Stimulated activated CD8-positive, alpha-beta memory T cell treated with anti-CD3 and anti-CD28 coated beads, Interleukin-12 subunit alpha, Interleukin-12 subunit beta, amount 100 ng/mL, for 1 hour (primary cell): Measurements from ENCODE around the gene PHF10.
"Not testable (repeated sequence)": the region's sequence is repeated elsewhere in the genome, so short reads cannot be mapped to it uniquely, and the experiment has no call there.

ENCODE experiments used
- DNase-seq: peaks from one replicate; pipeline ENCODE4 v3.0.0-alpha.2; 2020; ENCODE audit warnings: low read depth

PHF10 gene

GRCh38 chr6:169723200-169723909 lies 945 bp downstream of the PHF10 start:
- peak; percentile 39 for DNase-seq

- DNase-seq: no peak
Observed at GRCh38 chr6:169722362-169723199, 1.7 kb downstream of the PHF10 start.

GRCh38 chr6:169720207-169720855 lies 4.0 kb downstream of the PHF10 start:
- DNase-seq: no peak

DNA sequence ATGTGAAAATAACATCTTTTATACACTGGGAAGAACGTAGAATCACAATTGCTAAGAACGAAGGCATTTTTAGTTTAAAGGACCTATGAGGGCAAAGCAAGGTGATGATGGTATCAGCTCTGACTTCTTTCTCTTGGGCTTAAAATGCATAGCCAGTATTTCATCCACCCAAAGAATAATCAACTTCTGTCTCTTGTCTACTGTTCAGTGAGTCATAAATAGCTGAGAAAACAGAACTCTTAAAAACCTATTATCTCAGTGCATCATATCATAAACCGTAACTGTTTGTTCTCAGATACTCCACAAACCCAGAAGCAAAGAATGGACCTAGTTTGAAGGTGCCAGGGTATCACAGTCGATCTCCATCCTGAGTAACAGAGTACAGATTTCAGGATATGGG lies 5.2 kb downstream of the PHF10 start:
- no peak for DNase-seq

DNA sequence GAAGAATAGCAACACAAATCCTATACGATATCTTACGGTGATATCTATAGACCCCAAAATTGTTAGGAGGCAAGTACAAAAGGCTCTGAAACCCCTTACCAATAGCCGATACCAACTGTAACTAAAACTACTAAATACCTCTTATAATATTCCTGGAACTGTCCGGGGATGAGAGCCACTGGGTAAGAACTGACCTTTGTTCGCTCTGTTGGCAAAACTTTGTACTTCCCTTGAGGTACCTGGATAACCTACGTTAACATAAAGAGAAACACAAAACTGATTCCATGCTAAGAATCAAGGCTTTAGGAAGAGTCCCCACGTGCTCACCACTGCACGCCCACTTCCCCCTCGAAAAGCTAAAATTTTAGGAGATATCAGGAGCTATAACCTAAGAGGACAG lies 9.7 kb downstream of the PHF10 start:
- DNase-seq: no peak

- DNase-seq: no peak
Observed at GRCh38 chr6:169714178-169714577, 10.1 kb downstream of the PHF10 start.

- no peak for DNase-seq
Observed at GRCh38 chr6:169710009-169710408, 14.3 kb downstream of the PHF10 start.

GRCh38 chr6:169709293-169709692 lies 15.0 kb downstream of the PHF10 start:
- no peak for DNase-seq

DNA sequence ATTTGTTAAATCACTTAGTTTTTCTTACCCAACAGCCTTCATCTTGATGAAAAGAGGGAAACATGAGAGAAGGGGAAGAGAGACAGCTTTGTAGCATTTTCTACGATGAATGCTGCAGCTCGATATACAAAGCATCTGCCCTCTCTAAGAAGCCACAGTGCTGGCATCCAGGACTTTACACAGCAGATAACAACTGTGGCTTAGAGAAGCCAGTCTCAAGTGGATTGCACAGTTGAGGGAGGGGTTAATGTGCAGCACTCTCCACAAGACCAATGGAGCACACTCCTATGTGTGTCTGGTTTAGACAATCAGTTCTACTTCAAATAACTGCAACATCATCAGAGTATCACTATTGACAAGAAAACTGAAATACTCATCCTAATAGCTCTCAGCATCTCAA lies 16.5 kb downstream of the PHF10 start:
- DNase-seq: no peak

- DNase-seq: no peak
Observed at GRCh38 chr6:169702840-169703246, 21.5 kb downstream of the PHF10 start.

DNA sequence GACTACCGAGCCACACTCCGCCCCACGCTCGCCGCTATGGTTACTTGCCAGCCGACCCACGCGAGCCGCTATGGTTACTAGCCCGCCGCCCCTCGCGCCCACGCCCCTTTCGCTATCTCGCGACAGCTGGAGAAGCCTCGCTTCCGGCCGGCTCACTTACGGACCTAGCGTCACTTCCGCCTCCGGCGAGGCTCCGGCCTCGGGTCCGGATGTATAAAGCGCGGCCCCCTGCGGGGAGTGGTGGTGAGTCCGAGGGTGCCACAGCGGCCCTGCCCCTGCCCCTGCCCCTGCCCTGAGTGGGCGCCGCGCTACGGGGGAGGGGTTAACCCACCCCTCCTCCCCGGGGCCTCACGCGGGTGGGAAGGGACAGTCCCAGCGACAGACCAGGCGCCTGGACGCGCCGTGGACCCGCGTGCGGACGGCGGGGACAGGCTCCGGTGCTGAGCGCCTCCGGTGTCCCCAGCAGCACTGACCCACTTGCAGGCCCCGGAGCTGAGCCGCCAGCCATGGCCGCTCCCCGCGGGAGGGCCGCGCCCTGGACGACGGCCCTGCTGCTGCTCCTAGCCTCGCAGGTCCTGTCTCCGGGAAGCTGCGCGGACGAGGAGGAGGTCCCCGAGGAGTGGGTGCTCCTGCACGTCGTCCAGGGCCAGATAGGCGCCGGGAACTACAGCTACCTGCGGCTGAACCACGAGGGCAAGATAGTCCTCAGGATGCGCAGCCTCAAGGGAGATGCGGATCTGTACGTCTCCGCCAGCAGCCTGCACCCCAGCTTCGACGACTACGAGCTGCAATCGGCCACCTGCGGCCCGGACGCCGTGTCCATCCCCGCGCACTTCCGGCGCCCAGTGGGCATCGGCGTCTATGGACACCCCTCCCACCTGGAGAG lies 22.1 kb downstream of the PHF10 start, which contains the start of the genes C6orf120 and WDR27:
Gene C6orf120 (plus strand): TSS at position 173 of the 886 bp plus-strand sequence. CDS start 334 bp downstream, at position 507.
Gene WDR27 (minus strand): TSS at position 76 of the 886 bp plus-strand sequence. CDS start 13,024 bp downstream, outside the sequence.
- peak; percentile 96 for DNase-seq

- DNase-seq: no peak
Observed at GRCh38 chr6:169701311-169701953, 22.9 kb downstream of the PHF10 start.

- no peak for DNase-seq
Observed at GRCh38 chr6:169700296-169700695, 24.0 kb downstream of the PHF10 start.

- DNase-seq: not testable (repeated sequence)
Observed at GRCh38 chr6:169697115-169697514, 27.2 kb downstream of the PHF10 start.

DNA sequence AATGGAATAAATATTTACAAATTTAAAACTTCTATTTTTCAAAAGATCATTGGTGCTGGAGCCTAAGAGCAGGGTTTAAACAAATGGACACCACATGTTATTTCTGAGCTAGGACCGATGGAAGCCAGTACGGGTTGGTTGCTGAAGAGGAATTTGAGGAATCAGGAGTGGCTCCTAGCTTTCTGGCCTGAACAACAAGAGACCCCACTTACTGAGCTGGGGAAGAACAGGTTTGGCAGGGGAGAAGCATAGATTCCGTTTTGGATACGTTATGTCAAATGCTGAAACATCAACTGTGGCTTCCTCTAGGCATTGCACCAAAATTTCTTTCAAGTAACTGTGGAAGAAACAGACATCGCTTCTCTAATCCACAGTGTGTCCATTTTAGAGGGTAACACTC lies 29.2 kb downstream of the PHF10 start:
- DNase-seq: no peak

GRCh38 chr6:169692516-169692915 lies 31.8 kb downstream of the PHF10 start:
- DNase-seq: no peak

DNA sequence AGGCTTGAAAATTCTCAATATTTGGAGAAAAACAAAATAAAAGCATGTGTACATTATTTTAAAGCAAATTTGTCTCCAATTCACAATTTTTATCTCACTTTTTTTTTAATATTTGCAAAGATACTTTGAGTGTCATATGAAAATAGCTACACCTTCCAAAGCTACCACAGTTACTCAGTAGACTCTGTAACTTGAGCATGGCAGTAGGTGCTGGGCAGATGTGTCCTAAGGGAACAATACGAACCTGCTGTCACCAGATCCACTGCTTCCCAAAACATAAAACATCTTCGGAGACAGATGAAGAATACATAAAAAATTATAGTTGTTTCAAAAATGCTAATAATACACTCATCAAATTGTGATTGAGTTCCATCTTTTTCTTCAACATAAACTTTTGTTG lies 33.0 kb downstream of the PHF10 start:
- DNase-seq: no peak

- DNase-seq: no peak
Observed at GRCh38 chr6:169689287-169689686, 35.0 kb downstream of the PHF10 start.

DNA sequence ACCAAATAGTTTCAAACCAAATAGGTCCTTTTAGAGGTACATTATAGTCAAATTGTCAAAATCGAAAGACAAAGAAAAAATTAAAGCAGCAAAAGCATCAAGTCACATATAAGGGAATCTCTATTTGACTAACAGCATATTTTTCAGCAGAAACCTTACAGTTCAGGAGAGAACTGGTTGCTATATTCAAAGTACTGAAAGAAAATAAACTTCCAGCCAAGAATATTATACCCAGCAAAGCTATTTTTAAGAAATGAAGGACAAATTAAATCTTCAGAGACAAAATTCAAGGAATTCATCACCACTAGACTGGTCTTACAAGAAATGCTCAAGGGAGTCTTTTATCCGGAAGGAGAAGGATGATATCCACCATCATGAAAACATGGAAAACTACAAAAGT lies 38.4 kb downstream of the PHF10 start:
- DNase-seq: no peak

DNA sequence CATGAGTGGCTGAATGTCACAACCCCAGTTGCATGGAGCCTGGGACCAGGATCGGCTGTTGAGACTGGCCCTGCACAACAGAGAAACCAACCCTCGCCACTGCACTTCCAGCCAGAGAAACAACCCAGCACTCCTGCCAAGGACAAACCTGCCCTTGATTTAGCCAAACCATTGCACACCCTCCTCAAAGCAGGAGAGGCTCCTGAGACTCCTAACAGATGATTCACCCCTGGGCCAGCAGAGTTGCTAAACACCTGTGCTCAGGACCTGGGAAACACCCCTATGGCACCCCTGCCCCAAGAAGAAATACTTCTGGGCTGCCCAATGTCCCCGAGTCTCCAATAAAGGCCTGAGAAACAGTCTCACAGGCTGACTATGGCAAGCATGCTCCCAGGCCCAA lies 40.2 kb downstream of the PHF10 start:
- no peak for DNase-seq

GRCh38 chr6:169678342-169678741 lies 46.0 kb downstream of the PHF10 start:
- DNase-seq: no peak
